Measurements from ENCODE around the gene GIGYF2. TPM values are rescaled to one million over a fixed set of nuclear protein-coding genes. Genes with fewer than 3 reads are reported as not detected.

The GIGYF2 gene
- total and polyA plus RNA-seq, 4 experiments from 2014 or later: 6.7 to 89.6 (median 59.0) TPM

DNA sequence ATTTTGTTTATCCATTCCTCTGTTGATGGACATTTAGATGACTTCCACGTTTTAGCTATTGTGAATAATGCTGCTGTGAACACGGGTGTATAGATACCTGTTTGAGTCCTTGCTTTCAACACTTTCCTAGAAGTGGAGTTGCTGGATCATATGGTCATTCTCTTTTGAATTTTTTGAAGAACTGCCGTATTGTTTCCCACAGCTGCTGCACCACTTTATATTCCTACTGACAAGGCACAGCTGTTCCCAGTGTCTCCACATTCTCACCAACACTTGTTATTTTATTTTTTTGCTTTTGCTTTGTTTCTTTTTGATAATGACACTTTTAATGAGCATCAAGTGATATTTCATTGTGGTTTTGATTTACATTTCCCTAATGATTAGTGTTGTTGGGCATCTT, 120.6 kb downstream of the GIGYF2 start:
- no peaks in the 10 kb centered on the region for H3K9me3 Mint-ChIP-seq
- H3K27me3 ChIP-seq (ENCODE audit: insufficient read depth, low read length): no peaks in the 10 kb centered on the region
- intact Hi-C loops (cut with micrococcal nuclease): no loop called here
- H3K4me1 ChIP-seq (ENCODE audit: insufficient read depth, low read length): no peaks in the 10 kb centered on the region
- H3K36me3 ChIP-seq (ENCODE audit: insufficient read depth, low read length): peaks cover 26% of the 10 kb centered on the region
- peaks cover 0 to 2% (median 0%) of the 10 kb centered on the region in 4 donors for H3K4me1 Mint-ChIP-seq
- H3K4me3 Mint-ChIP-seq: no peak overlapping the region
- ChIA-PET CTCF (ENCODE audit: partially characterized antibody) (no interaction called here), POLR2A (ENCODE audit: partially characterized antibody) (no interaction called here)
- peak overlapping the region in 1 of 7 donors; percentile 60 for H3K27ac Mint-ChIP-seq
- no peak overlapping the region for H3K27ac ChIP-seq (ENCODE audit: low read depth, low read length)
- DNase-seq: no peak
- peaks cover 73 to 83% of the 10 kb centered on the region in 2 donors for H3K36me3 Mint-ChIP-seq
- no peaks in the 10 kb centered on the region for H3K9me3 ChIP-seq (ENCODE audit: control insufficient read depth in 1 of 2, low read length in 2 of 2)
- H3K4me3 ChIP-seq (ENCODE audit: low read length in 2 of 2): no peak overlapping the region
- no peaks in the 10 kb centered on the region for H3K27me3 Mint-ChIP-seq

DNA sequence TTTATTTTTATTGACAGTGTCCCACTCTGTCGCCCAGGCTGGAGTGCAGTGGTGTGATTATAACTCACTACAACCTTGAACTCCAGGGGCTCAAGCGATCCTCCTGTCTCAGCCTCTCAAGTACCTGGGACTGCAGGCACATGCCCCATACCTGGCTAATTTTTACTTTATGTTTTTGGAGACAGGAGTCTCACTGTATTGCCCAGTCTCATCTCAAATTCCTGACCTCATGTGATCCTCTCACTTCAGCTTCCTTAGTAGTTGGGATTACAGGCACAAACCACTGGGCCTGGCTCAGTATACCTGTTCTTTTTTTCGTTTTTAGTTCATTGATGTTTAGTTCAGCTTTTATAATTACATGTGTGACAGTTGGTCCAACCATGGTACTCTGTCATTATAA, 132.9 kb downstream of the GIGYF2 start:
- Histone ChIP-seq H3K9me3 (ENCODE audit: control insufficient read depth in 1 of 2, low read length in 2 of 2) (no peaks in the 10 kb centered on the region), H3K4me3 (ENCODE audit: low read length in 2 of 2) (no peak overlapping the region), H3K4me1 (ENCODE audit: insufficient read depth, low read length) (no peaks in the 10 kb centered on the region), H3K27me3 (ENCODE audit: insufficient read depth, low read length) (no peaks in the 10 kb centered on the region), H3K27ac (ENCODE audit: low read depth, low read length) (no peak overlapping the region), H3K36me3 (ENCODE audit: insufficient read depth, low read length) (peaks cover 32% of the 10 kb centered on the region)
- H3K27ac Mint-ChIP-seq: peak overlapping the region in 1 of 7 donors; percentile 38
- no peak overlapping the region for H3K4me3 Mint-ChIP-seq
- H3K36me3 Mint-ChIP-seq: peaks cover 60 to 70% of the 10 kb centered on the region in 2 donors
- ChIA-PET POLR2A (ENCODE audit: partially characterized antibody) (no interaction called here), CTCF (ENCODE audit: partially characterized antibody) (no interaction called here)
- intact Hi-C loops (cut with micrococcal nuclease): no loop called here
- H3K9me3 Mint-ChIP-seq: no peaks in the 10 kb centered on the region
- H3K4me1 Mint-ChIP-seq: peaks cover 7 to 14% (median 9%) of the 10 kb centered on the region in 4 donors
- DNase-seq: no peak
- H3K27me3 Mint-ChIP-seq: no peaks in the 10 kb centered on the region

DNA sequence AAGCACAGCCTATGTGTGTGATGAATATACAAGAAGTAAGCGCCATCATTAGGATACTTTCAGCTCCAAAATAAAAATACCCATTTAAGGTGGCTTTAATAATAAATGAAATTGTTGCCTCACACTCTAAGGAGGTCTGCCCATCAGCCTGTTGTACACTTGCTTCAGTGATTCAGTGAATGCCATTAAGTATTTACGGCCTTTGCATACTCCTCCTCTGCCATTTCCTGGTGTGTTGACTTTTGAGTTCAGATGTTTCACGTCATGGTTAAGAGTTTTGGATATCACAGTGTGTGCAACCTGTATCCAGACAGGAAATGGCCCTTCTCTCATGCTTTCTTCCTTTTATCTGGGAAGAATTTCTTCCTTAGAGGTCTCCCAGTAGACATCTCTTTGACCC, 134.4 kb downstream of the GIGYF2 start:
- CTCF ChIA-PET (ENCODE audit: partially characterized antibody): no interaction called here
- H3K36me3 Mint-ChIP-seq: peaks cover 46 to 66% of the 10 kb centered on the region in 2 donors
- POLR2A ChIA-PET (ENCODE audit: partially characterized antibody): no interaction called here
- Histone ChIP-seq H3K36me3 (ENCODE audit: insufficient read depth, low read length) (peaks cover 39% of the 10 kb centered on the region), H3K27ac (ENCODE audit: low read depth, low read length) (no peak overlapping the region), H3K27me3 (ENCODE audit: insufficient read depth, low read length) (no peaks in the 10 kb centered on the region), H3K4me1 (ENCODE audit: insufficient read depth, low read length) (peaks cover under 1% of the 10 kb centered on the region), H3K4me3 (ENCODE audit: low read length in 2 of 2) (no peak overlapping the region), H3K9me3 (ENCODE audit: control insufficient read depth in 1 of 2, low read length in 2 of 2) (no peaks in the 10 kb centered on the region)
- intact Hi-C loops (cut with micrococcal nuclease): no loop called here
- peaks cover 8 to 15% (median 10%) of the 10 kb centered on the region in 4 donors for H3K4me1 Mint-ChIP-seq
- H3K9me3 Mint-ChIP-seq: no peaks in the 10 kb centered on the region
- H3K27ac Mint-ChIP-seq: no peak overlapping the region
- DNase-seq: no peak
- H3K27me3 Mint-ChIP-seq: no peaks in the 10 kb centered on the region
- no peak overlapping the region for H3K4me3 Mint-ChIP-seq

DNA sequence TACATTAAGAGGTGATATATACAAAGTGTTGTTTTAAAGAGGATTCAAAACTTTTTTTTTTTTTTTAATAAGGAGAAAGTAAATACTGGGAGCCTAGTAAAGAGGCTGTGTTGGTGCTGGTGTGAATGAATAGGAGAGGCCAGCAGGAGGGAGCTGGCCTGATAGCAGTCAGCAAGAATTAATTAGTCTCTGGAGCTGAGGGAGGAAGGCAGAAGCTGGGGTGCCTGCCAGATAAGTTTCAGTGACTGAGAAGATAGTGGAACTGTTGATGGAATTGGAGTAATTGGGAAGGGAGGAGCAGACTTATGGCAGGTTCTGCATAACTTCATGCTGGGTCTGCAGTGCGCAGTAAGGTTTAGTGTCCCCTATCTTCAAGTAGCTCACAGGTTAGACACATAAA, 136.7 kb downstream of the GIGYF2 start:
- Histone ChIP-seq H3K9me3 (ENCODE audit: control insufficient read depth in 1 of 2, low read length in 2 of 2) (no peaks in the 10 kb centered on the region), H3K27me3 (ENCODE audit: insufficient read depth, low read length) (no peaks in the 10 kb centered on the region), H3K4me3 (ENCODE audit: low read length in 2 of 2) (no peak overlapping the region), H3K27ac (ENCODE audit: low read depth, low read length) (no peak overlapping the region), H3K4me1 (ENCODE audit: insufficient read depth, low read length) (peaks cover 24% of the 10 kb centered on the region), H3K36me3 (ENCODE audit: insufficient read depth, low read length) (peaks cover 46% of the 10 kb centered on the region)
- peak overlapping the region in 3 of 7 donors; percentile 50 to 88 (median 50) for H3K27ac Mint-ChIP-seq
- intact Hi-C loops (cut with micrococcal nuclease): no loop called here
- no peak for DNase-seq
- ChIA-PET CTCF (ENCODE audit: partially characterized antibody) (interaction anchor here (1.1 kb wide), 1 partner anchor 19 kb away, joined by 4 read pairs; no protein-coding TSS in a partner anchor), POLR2A (ENCODE audit: partially characterized antibody) (no interaction called here)
- peaks cover 24 to 31% (median 26%) of the 10 kb centered on the region in 4 donors for H3K4me1 Mint-ChIP-seq
- H3K36me3 Mint-ChIP-seq: peaks cover 42 to 71% of the 10 kb centered on the region in 2 donors
- H3K4me3 Mint-ChIP-seq: no peak overlapping the region
- H3K9me3 Mint-ChIP-seq: no peaks in the 10 kb centered on the region
- H3K27me3 Mint-ChIP-seq: no peaks in the 10 kb centered on the region

DNA sequence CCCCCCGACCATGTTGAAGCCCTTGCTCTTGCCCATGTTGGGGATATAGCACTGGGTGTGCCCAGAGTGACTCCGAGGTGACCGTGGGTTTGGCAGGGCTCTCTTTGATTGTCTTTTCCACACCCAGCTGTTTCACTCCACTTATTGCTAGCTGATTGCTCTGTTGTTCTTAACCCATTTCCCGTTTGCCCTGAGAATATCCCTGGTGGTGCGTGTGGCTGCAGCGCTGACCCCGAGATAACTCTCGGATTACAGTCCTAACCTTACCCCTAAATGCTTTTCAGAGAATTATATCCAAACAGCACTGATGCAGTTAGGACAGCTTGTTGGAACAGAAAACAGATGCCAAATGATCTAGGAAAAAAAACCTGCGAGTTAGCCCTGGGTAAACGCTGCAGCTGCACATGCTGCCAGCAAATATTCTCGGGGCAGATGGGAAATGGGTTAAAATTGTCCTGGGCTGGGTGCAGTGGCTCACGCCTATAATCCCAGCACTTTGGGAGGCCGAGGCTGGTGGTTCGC, 138.6 kb downstream of the GIGYF2 start:
- ChIA-PET CTCF (ENCODE audit: partially characterized antibody) (no interaction called here), POLR2A (ENCODE audit: partially characterized antibody) (no interaction called here)
- Histone ChIP-seq H3K27ac (ENCODE audit: low read depth, low read length) (no peak overlapping the region), H3K27me3 (ENCODE audit: insufficient read depth, low read length) (no peaks in the 10 kb centered on the region), H3K9me3 (ENCODE audit: control insufficient read depth in 1 of 2, low read length in 2 of 2) (no peaks in the 10 kb centered on the region), H3K4me1 (ENCODE audit: insufficient read depth, low read length) (peaks cover 34% of the 10 kb centered on the region), H3K36me3 (ENCODE audit: insufficient read depth, low read length) (peaks cover 58% of the 10 kb centered on the region), H3K4me3 (ENCODE audit: low read length in 2 of 2) (no peak overlapping the region)
- H3K27ac Mint-ChIP-seq: peak overlapping the region in 4 of 7 donors; percentile 2 to 35 (median 22)
- peaks cover 36 to 76% of the 10 kb centered on the region in 2 donors for H3K36me3 Mint-ChIP-seq
- no peaks in the 10 kb centered on the region for H3K27me3 Mint-ChIP-seq
- DNase-seq: no peak
- peaks cover 29 to 42% (median 34%) of the 10 kb centered on the region in 4 donors for H3K4me1 Mint-ChIP-seq
- no peak overlapping the region for H3K4me3 Mint-ChIP-seq
- H3K9me3 Mint-ChIP-seq: no peaks in the 10 kb centered on the region
- intact Hi-C loops (cut with micrococcal nuclease): loop anchor here (5.0 kb wide), 1 partner anchor 228 kb away; no protein-coding TSS in a partner anchor

DNA sequence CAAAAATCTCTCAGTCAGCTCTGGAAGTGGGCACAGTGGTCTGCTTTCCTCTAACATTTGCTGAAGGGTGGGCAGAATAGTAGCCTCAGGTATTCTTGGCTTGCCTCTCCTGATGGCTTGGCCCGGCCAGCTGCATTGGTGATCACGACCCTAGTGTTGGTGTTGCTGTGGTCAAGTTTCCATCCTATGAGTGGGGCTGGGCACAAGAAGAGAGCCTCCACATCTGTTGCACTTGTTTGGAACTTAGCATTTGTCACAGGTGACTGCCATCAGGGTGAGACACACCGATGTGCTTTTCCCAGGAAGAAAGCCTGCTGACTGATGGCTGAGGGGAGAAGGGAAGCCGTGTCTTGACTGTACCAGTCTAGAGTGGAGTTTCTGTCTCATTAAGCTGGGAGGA, 139.8 kb downstream of the GIGYF2 start:
- ChIA-PET POLR2A (ENCODE audit: partially characterized antibody) (interaction anchor here (0.9 kb wide), 1 partner anchor 13 kb away, joined by 3 read pairs; no protein-coding TSS in a partner anchor), CTCF (ENCODE audit: partially characterized antibody) (interaction anchor here (0.9 to 1.6 kb wide), 2 partner anchors 13 to 414 kb away, joined by 4 to 5 read pairs; no protein-coding TSS in a partner anchor)
- Histone ChIP-seq H3K36me3 (ENCODE audit: insufficient read depth, low read length) (peaks cover 56% of the 10 kb centered on the region), H3K9me3 (ENCODE audit: control insufficient read depth in 1 of 2, low read length in 2 of 2) (no peaks in the 10 kb centered on the region), H3K27me3 (ENCODE audit: insufficient read depth, low read length) (no peaks in the 10 kb centered on the region), H3K4me1 (ENCODE audit: insufficient read depth, low read length) (peaks cover 34% of the 10 kb centered on the region), H3K4me3 (ENCODE audit: low read length in 2 of 2) (no peak overlapping the region), H3K27ac (ENCODE audit: low read depth, low read length) (peak overlapping the region; percentile 5)
- Mint-ChIP-seq H3K27ac (peak overlapping the region; percentile 67 to 90 (median 79)), H3K4me1 (peaks cover 29 to 42% (median 34%) of the 10 kb centered on the region in 4 donors), H3K9me3 (no peaks in the 10 kb centered on the region), H3K4me3 (peak overlapping the region in 4 of 8 donors; percentile 6 to 71 (median 54)), H3K36me3 (peaks cover 32 to 72% of the 10 kb centered on the region in 2 donors), H3K27me3 (no peaks in the 10 kb centered on the region)
- intact Hi-C loops (cut with micrococcal nuclease): loop anchor here (5.0 kb wide), 1 partner anchor 230 kb away; no protein-coding TSS in a partner anchor
- no peak for DNase-seq

DNA sequence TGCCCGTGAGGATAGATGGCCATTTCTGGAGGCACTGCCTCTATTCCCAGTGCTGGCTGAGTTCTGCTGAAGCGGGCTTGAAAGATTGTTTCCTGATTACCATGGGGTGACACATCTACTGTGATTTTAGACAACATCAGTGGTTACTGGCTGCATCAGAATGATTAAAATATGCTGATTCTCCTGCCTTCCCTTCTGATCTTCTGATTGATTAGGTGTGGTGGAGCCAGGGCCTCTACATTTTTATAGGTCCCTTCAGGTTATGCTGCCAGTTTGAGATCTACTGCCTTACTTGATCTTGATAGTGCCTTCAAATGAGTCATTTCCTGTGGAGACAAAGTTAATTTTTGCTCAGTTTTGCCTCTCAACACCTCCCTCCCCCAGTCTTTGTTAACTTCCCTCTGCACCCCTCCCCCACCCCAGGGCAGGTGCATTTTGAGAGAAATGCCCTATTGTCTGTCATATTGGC, 141.3 kb downstream of the GIGYF2 start:
- Histone ChIP-seq H3K27me3 (ENCODE audit: insufficient read depth, low read length) (no peaks in the 10 kb centered on the region), H3K4me1 (ENCODE audit: insufficient read depth, low read length) (peaks cover 34% of the 10 kb centered on the region), H3K36me3 (ENCODE audit: insufficient read depth, low read length) (peaks cover 60% of the 10 kb centered on the region), H3K9me3 (ENCODE audit: control insufficient read depth in 1 of 2, low read length in 2 of 2) (no peaks in the 10 kb centered on the region), H3K4me3 (ENCODE audit: low read length in 2 of 2) (no peak overlapping the region), H3K27ac (ENCODE audit: low read depth, low read length) (peak overlapping the region; percentile 23)
- POLR2A ChIA-PET (ENCODE audit: partially characterized antibody): no interaction called here
- Mint-ChIP-seq H3K36me3 (peaks cover 35 to 72% of the 10 kb centered on the region in 2 donors), H3K4me1 (peaks cover 28 to 39% (median 32%) of the 10 kb centered on the region in 4 donors), H3K27ac (peak overlapping the region; percentile 78 to 91 (median 87)), H3K27me3 (no peaks in the 10 kb centered on the region), H3K9me3 (no peaks in the 10 kb centered on the region), H3K4me3 (peak overlapping the region in 7 of 8 donors; percentile 23 to 69 (median 59))
- intact Hi-C loops (cut with micrococcal nuclease): loop anchor here (5.0 kb wide), 1 partner anchor 231 kb away; no protein-coding TSS in a partner anchor
- peak; percentile 38 to 85 (median 49) for DNase-seq
- CTCF ChIA-PET (ENCODE audit: partially characterized antibody): no interaction called here
